GM12864 (cell line): ENCODE results near the gene PIEZO2.
"Not testable (repeated sequence)": the region's sequence is repeated elsewhere in the genome, so short reads cannot be mapped to it uniquely, and the experiment has no call there.

ENCODE experiments used
- DNase-seq: peaks from one replicate; pipeline ENCODE4 v3.0.0-alpha.2; 2011; ENCODE audit warnings: low read depth
- H3K4me3 ChIP-seq: 2 replicates; pipeline ENCODE4 v1.5.1; 2011; ENCODE audit warnings: mild to moderate bottlenecking, low read depth, low read length, control low read depth
- CTCF ChIP-seq: IDR thresholded peaks from 2 replicates; pipeline ENCODE4 v1.5.1; 2011; ENCODE audit warnings: low read depth, mild to moderate bottlenecking, moderate library complexity, low read length, control low read depth, inconsistent platforms; ENCODE audit errors: missing control alignments

The PIEZO2 gene

GRCh38 chr18:10846657-10847407 lies 302.5 kb downstream of the PIEZO2 start:
- DNase-seq = no peak
- TF ChIP-seq CTCF = no peak
- no peak overlapping the region for H3K4me3 ChIP-seq

- DNase-seq, H3K4me3 ChIP-seq: not testable (repeated sequence)
Observed at GRCh38 chr18:10846035-10846434, 303.3 kb downstream of the PIEZO2 start.

- no peak overlapping the region for H3K4me3 ChIP-seq
- DNase-seq = no peak
- TF ChIP-seq CTCF = no peak
Observed at GRCh38 chr18:10843565-10843964, 305.8 kb downstream of the PIEZO2 start.

GRCh38 chr18:10842861-10843260 lies 306.5 kb downstream of the PIEZO2 start:
- no peak overlapping the region for H3K4me3 ChIP-seq
- DNase-seq = no peak
- TF ChIP-seq CTCF = no peak

GRCh38 chr18:10842371-10842770 lies 307.0 kb downstream of the PIEZO2 start:
- no peak overlapping the region for H3K4me3 ChIP-seq
- DNase-seq = no peak
- TF ChIP-seq CTCF = no peak

GRCh38 chr18:10841203-10841602 lies 308.2 kb downstream of the PIEZO2 start:
- no peak overlapping the region for H3K4me3 ChIP-seq
- no peak for DNase-seq
- no peak for TF ChIP-seq CTCF

- no peak for TF ChIP-seq CTCF
- DNase-seq = no peak
- H3K4me3 ChIP-seq = no peak overlapping the region
Observed at GRCh38 chr18:10840743-10841142, 308.6 kb downstream of the PIEZO2 start.
